ENCODE results near the gene CSTA.
A peak's percentile ranks its signal among the peaks of the same experiment; 100 is the strongest.

CSTA gene, protein sequence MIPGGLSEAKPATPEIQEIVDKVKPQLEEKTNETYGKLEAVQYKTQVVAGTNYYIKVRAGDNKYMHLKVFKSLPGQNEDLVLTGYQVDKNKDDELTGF

DNA sequence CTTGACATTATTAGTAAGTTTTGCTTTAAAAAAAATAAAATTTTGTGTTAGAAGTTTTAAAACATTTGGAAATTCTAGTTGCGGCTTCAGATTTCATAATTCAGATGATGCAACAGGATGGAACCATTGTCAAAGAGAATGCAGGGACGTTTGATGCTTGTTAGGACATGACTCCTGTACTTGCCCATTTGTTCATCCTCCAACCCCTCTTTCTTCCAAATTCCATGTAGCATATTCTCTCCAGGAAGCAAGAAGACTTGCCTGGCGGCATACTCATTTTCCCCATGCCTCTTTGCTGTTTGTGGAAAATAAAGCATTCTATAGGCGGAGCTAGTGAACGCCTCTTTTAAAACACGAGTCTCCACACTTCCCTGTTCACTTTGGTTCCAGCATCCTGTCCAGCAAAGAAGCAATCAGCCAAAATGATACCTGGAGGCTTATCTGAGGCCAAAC, at the start of gene CSTA:
TSS of gene CSTA (plus strand) at position 378 of the 453 bp plus-strand sequence. CDS start at position 423, 45 bp downstream.
- DNase-seq, result no peak

DNA sequence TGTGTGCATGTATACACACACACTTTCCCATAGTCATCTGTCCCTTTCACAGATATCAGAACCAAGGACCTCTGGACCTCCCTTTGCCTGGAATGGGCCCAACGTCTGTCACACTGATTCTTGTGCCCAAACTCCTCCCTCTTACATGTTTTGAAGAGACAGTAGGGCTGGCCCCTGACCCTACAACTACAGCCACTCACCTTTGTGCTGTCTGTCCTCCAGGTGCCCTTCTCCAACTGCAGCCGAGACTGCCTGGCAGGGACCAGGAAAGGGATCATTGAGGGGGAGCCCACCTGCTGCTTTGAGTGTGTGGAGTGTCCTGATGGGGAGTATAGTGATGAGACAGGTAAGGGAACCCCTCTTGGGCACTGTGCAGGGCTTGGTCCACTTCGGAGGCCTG, 43.2 kb upstream of the CSTA start:
- no peak for DNase-seq

DNA sequence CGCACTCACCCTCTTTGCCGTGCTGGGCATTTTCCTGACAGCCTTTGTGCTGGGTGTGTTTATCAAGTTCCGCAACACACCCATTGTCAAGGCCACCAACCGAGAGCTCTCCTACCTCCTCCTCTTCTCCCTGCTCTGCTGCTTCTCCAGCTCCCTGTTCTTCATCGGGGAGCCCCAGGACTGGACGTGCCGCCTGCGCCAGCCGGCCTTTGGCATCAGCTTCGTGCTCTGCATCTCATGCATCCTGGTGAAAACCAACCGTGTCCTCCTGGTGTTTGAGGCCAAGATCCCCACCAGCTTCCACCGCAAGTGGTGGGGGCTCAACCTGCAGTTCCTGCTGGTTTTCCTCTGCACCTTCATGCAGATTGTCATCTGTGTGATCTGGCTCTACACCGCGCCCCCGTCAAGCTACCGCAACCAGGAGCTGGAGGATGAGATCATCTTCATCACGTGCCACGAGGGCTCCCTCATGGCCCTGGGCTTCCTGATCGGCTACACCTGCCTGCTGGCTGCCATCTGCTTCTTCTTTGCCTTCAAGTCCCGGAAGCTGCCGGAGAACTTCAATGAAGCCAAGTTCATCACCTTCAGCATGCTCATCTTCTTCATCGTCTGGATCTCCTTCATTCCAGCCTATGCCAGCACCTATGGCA, 41.1 kb upstream of the CSTA start:
- no peak for DNase-seq

DNA sequence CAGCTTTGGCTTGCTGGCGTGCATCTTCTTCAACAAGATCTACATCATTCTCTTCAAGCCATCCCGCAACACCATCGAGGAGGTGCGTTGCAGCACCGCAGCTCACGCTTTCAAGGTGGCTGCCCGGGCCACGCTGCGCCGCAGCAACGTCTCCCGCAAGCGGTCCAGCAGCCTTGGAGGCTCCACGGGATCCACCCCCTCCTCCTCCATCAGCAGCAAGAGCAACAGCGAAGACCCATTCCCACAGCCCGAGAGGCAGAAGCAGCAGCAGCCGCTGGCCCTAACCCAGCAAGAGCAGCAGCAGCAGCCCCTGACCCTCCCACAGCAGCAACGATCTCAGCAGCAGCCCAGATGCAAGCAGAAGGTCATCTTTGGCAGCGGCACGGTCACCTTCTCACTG, 40.6 kb upstream of the CSTA start:
- DNase-seq, result no peak

DNA sequence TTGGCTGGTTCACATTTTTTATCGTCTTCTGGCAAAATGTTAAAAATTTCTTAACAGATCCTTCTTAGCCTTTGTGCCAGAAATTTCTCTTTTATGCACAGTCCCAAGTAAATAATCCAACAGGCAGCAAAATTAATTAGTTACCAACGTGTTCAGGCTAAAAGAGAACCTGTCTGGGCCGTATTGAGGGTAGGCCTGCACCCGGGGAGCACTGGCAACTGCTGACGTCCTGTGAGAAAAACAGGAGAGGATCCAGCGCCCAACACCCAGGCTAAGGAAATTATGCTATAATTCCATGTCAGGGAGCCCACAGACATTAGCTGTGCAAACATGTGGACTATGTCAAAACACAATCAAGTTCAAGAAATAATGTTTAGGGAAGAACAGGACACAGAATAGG, 30.7 kb upstream of the CSTA start:
- DNase-seq, result no peak

DNA sequence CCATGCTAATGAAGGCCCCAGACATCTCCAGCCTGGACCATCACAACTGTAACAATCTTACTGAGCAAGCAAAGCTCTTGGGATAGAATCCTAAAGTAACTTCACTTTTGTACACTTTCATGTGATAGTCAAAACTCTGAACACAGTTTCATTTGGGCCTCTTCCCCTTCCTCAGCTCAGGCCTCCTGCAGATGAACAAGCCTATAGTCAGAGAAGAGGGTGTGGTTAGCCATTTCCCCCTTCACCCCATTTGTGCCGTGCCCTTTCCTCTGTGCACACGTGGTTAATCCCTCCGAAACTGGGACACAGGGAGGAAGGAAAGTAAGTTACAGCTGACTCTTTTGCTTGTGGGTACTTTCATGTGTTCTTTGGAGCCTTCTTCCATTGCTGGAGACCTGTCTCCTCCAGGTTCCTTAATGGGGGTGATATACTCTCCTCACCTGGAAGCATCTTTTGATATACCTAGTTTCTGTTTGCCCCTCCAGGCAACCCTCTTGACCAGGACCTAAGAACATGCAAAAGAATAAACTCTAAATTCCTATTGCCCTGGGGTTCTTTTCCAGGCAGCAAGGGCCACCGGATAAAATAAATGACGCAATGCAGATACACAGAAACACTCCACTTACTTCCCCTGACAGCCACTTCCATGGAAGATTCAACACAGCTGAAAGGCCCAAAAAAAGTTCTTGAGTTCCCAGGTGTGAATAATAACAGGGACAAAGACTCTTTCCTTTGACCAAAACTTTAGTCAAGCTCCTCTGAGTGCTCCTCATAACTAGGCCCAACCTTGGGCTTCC, 29.6 kb upstream of the CSTA start:
- DNase-seq, result no peak

DNA sequence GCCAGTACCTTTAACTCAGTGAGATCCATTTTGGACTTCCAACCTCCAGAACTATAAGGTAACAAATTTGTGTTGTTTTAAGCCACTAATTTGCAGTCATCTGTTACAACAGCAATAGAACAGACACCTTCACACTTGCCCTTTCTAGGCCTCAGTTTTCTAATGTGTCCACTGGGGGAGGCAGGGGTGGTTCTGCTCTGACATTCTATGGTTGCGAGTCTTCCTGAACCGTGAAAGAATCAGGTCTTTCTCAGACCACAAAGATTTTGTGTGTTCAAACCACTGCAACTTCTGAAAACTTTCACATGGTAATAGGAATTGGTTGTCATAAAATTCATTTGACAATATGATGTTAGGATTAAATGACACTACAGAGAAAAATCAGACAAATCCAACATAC, 26.8 kb upstream of the CSTA start:
- DNase-seq, result no peak

DNA sequence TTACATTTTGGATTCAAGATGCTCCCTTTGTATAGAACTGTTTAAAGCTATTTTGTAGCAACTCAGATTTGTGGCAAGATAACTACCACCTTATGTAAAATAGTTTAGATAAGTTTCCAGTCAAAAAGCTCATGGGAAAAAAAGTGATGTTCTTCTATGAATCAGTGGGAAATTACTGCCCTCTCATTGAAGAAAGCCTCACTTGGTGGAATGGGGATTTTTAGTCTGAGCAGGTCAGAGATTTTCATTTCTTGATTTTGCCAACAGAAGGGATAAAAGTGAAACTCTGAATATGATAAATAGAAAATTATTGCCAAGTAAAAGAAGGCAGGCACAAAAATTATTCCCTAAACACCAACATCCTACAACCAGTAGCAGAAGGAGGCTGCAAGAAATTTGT, 25.8 kb upstream of the CSTA start:
- DNase-seq, result no peak

DNA sequence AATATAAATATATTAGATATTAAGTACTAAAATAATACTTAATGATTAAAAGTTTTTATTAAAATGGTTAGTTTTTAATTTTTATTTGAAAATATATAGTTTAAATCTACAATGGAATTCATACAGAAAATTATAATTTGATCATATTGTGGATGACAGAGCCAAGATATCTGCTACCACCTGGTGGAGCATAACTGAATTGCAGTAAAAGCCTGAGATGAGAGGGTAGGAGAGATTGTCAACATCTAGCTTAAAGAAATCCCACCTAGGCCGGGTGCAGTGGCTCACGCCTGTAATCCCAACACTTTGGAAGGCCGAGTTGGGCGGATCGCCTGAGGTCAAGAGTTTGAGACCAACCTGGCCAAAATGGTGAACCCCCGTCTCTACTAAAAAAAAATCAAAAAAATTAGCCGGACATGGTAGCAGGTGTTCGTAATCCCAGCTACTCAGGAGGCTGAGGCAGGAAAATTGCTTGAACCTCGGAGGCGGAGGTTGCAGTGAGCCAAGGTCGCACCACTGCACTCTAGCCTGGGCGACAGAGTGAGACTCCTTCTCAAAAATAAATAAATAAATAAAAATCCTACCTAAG, 25.1 kb upstream of the CSTA start:
- DNase-seq, result peak in 1 of 2 experiments; percentile 6

DNA sequence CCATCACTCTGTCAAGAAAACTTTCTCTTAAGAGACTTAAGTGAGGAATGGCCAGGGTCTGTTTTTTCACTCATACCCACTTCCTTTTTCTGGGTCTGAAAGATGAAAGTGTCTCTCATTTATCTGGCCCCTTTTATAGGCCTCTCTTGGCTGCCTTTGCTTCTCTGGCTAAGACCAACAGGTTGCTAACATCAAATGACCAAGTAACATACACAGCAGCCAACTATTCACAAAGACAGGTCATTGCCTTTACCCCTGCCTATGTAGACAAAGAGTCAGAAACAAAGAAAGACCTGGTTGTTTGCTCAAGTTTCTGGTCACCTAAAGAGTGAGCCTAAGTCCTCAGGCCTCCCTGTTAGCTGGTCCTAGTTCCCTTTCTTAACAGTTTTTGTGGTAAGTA, 24.0 kb upstream of the CSTA start:
- DNase-seq, result no peak

DNA sequence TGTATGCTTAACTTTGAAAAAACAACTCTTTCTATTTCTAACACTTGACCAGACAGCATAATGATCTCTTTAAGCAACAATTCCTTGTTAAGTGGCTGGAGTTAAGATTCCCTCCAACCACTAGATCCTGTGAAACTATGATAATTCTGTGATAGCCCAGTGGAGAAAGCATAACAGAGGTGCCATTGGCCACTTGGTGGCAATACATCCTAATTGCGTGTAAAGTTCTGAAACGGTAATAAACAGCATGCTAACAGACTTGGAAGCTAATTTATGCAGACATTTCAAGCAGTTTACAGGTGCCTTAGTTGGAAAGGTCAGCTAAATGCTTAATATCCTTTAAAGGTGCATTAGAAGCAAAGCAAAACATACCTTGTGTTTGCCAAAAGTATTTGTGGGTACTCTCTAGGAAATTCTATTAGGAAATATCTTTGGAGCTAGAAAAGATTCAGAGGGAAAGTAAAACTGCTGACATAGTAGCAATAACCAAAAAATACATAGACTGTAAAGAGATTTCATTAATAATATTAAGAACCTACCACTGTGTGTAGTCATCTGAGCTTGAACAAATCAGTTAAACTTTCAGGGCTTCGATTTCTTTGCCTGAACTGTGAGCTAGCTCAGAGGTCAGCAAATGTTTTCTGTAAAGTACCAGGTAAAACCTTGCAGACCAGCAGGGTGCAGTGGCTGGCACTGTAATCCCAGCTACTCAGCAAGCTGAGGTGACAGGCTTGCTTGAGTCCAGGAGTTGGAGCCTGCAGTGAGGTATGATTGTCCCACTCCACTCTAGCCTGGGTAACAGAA, 19.0 kb upstream of the CSTA start:
- no peak for DNase-seq

DNA sequence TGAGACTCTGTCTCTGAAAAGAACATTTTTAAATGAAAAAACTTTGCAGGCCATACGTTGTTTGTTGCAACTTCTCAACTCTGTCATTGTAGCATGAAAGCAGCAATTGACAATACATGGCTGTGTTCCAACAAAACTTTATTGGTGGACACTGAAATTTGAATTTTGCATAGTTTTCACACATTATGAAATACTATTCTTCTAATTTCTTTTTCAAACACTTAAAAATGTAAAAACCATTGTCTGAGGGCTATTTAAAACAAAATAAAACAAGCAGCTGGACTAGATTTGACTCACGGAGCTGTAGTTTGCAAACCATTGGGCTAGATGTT, 18.5 kb upstream of the CSTA start:
- no peak for DNase-seq

DNA sequence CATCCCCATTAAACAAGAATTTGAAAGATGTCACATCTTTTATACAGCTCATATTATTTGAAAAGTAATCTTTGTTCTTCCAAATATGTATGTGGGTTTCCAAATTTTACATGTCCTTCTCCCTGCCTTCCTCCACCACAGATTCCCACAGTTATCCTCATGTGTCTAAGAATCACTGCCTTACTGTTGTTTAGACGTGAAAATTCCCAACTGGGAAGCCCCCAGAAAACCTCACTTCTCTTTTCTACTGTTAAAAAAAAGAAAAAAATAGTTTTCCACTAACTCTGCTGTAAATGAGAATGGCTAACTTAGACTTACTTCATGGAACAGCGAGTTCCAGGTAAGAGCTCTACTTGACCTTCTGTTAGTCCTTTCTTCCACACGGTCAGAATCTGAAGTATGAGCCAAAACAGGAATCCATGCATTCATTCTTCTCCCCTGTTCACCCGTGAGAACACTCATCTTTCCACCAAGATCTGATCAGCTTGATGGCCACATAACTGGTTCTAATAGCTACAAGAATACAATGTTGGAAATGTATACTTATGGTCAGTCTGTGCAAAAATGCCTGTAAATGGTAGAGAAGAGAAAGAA, 17.9 kb upstream of the CSTA start:
- DNase-seq, result no peak

DNA sequence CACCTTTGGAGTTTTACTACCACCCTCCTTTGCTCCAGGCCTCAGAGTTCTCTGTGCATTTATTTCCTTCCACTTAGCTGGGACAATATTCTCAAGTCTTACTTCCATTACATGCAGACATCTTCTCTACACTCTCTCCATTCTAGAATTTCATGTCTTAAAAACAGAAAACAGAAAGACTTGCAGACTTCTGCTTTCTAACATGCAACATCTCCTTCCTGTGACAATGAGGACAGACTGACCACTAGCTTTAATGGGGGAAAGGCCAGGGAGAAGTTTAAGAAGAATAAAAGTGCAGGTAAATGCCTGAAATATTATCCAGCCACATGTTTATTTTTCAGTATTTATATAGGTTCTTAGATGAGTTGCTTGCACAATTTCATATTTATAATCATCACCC, 17.1 kb upstream of the CSTA start:
- no peak for DNase-seq

DNA sequence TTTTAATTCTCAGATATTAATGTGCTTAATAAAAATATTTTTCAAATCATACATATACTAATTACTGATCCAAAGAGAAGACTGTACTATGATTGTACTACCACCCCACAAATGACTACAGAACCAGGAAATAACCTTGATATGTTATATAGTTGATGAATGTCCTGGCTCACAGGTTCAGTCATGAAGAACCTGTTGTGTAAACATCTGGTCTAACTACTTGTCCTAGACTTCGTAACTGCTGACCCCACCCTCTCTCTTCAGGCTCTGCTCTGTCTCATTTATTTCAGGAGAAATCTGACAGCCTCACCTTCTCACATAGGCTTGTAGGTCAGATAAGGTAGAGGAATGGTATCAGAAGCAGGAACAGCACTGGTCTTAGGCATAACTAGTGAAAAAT, 14.7 kb upstream of the CSTA start:
- DNase-seq, result no peak

DNA sequence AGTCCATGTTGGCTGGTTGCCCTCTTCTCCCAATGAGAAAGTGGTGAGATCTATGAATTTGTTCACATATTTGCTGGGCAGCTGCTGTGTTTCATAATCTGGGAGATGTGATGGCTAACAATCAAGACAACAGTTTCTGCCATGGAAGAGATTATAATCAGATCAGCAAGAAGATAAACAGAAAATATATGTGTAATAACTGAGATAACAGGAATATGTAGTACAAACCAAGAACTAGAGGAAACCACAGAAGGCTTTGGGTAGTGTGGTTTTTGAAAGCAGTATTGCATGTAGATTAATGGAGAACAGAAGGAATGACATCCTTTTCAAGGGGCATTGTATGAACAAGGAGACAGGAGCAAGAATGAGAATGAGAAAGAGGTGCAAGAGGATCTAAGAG, 12.2 kb upstream of the CSTA start:
- no peak for DNase-seq

DNA sequence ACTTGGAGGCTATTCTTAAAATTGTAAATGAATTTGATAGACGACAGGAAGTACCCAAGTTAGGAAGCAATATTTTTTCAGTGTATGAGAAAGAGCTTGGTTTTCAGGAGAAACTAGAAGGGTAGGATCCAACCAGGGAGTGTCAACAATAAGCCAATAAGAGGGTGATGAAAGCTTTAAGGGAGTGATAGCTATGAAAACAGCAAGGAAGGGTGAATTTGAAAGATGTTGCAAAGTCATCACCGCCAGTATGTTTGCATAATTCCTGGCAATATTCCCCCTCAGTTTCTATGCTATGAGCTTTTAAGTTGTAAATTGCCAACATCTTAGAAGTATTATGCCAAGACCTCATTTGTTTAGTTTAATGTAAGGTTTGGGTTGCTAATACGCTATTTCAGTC, 11.8 kb upstream of the CSTA start:
- no peak for DNase-seq

DNA sequence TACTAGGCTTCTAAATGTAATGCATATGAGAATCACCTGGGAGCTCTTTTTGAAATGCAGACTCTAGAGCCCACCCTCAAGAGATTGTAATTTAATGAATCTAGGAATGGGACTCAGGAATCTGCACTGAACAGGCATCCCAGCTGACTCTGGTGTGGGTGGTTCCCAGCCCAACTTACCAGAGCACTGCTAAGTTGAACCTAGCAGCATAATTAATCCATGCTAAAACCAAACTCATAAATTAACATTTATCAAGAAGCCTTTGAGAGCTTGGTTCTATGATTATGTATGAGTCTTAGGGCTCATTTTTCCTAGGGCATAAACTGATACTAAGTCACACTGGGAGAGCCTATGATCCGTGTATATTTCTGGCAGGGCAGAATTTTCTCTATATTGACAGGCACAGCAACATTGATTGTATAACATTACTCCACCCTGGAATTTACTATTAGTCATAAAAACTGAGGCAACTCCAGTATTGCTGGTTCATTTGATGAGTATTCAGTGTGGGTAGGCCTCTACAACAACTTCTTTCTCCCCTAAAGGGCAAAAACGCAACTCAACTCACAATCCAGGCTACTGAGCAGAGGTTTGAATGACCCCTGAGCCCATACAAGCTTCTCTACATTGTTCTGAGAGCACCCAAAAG, 10.7 kb upstream of the CSTA start:
- no peak for DNase-seq

DNA sequence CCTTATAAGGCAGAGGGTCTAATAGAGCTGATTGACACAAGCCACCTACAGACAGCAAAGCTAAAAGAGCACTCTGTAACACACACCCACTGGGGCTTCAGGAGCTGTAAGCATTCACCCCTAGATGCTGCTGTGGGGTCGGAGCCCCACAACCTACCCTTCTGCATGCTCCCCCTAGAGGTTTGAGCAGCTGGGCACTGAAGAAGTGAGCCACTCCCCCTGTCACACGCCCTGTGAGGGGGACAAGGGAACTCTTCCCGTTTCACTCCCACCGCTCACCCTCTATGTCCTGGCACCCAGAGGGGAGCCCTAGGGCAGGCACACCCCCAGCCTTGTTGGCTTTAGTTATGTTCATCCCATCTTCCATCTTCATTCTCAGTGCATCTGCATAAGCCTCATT, 9.4 kb upstream of the CSTA start:
- no peak for DNase-seq

DNA sequence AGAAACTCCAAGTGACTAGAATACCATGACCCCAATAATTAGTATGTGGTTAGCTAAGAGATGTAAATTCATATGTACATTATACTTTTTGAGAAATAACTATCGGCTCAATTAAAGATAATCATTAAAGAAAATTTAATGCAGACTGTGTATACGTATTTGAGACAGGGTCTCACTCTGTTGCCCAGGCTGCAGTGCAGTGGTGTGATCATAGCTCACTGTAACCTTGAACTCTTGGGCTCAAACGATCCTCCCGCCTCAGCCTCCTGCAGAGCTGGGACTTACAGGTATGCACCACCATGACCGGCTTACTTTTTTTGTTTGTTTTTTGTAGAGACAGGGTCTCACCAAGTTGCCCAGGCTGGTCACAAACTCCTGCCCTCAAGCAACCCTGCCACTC, 8.7 kb upstream of the CSTA start:
- DNase-seq, result no peak

DNA sequence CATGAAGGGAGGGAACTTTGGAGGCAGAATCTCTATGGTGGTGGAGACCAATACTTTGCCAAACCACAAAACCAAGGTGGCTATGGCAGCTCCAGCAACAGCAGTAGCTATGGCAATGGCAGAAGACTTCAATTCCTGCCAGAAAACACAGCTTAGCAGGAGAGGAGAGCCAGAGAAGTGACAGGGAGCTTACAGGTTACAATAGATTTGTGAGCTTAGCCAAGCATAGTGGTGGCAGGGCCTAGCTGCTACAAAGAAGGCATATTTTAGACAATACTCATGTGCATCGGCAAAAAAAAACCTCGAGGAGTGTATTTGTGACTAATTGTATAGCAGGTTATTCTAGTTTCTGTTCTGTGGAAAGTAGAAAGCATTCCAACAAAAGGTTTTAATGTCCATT, 6.4 kb upstream of the CSTA start:
- no peak for DNase-seq

Data from activated CD4-positive, alpha-beta T cell treated with anti-CD3 and anti-CD28 coated beads, Interleukin-2, amount 50 U/mL, for 4 hours (primary cell).